Retinal pigment epithelial cell (primary cell): Measurements from ENCODE around the gene ZSCAN2.
"Not testable (repeated sequence)": the region's sequence is repeated elsewhere in the genome, so short reads cannot be mapped to it uniquely, and the experiment has no call there.

ENCODE experiments used
- DNase-seq: peaks from one replicate; pipeline ENCODE4 v3.0.0-alpha.2; 2010; ENCODE audit warnings: low read depth
- H3K4me3 ChIP-seq: 2 replicates; pipeline ENCODE4 v1.5.1; 2011; ENCODE audit warnings: mild to moderate bottlenecking, low read length, control low read depth, moderate library complexity
- TF ChIP-seq, protein P1 (sequence below): conservative IDR thresholded peaks from 2 replicates; pipeline ENCODE4 v1.5.1; 2011; ENCODE audit warnings: low read depth, low read length, control low read depth, inconsistent platforms

The ZSCAN2 gene

GRCh38 chr15:84582583-84583157 is 18.1 kb upstream of the ZSCAN2 start:
- no peak overlapping the region for H3K4me3 ChIP-seq
- TF ChIP-seq, protein P1, sequence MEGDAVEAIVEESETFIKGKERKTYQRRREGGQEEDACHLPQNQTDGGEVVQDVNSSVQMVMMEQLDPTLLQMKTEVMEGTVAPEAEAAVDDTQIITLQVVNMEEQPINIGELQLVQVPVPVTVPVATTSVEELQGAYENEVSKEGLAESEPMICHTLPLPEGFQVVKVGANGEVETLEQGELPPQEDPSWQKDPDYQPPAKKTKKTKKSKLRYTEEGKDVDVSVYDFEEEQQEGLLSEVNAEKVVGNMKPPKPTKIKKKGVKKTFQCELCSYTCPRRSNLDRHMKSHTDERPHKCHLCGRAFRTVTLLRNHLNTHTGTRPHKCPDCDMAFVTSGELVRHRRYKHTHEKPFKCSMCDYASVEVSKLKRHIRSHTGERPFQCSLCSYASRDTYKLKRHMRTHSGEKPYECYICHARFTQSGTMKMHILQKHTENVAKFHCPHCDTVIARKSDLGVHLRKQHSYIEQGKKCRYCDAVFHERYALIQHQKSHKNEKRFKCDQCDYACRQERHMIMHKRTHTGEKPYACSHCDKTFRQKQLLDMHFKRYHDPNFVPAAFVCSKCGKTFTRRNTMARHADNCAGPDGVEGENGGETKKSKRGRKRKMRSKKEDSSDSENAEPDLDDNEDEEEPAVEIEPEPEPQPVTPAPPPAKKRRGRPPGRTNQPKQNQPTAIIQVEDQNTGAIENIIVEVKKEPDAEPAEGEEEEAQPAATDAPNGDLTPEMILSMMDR: no peak
- no peak for DNase-seq

DNA sequence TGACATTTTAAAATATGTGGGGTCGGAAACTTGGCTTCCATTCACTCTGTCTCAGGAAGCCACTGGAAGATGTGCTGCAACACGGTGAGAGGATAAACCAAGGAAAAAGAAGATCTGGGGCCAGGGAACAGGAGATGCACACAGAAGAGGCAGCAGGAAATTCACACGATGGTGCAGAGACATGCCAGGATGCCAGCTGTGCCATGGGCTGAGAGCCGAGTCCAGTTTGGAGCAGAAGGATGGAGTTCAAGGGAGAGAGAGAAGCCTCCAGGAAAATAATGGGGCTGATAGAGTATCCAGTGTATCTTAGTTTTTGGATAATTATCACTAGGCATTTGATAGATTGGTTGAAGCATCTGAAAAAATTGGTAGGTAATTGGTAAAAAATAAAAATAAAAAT is 16.9 kb upstream of the ZSCAN2 start:
- not testable (repeated sequence) for DNase-seq, H3K4me3 ChIP-seq

GRCh38 chr15:84586696-84587095 is 14.1 kb upstream of the ZSCAN2 start:
- TF ChIP-seq, protein P1: no peak
- no peak for DNase-seq
- no peak overlapping the region for H3K4me3 ChIP-seq

GRCh38 chr15:84588053-84588874 is 12.5 kb upstream of the ZSCAN2 start:
- DNase-seq: no peak
- TF ChIP-seq, protein P1: peak; percentile 70

GRCh38 chr15:84590406-84590805 is 10.4 kb upstream of the ZSCAN2 start:
- TF ChIP-seq, protein P1: no peak
- no peak for DNase-seq
- no peak overlapping the region for H3K4me3 ChIP-seq

More at GRCh38 chr15:84588053-84588874, 12.5 kb upstream of the ZSCAN2 start:
- H3K4me3 ChIP-seq: peak overlapping the region; percentile 32

DNA sequence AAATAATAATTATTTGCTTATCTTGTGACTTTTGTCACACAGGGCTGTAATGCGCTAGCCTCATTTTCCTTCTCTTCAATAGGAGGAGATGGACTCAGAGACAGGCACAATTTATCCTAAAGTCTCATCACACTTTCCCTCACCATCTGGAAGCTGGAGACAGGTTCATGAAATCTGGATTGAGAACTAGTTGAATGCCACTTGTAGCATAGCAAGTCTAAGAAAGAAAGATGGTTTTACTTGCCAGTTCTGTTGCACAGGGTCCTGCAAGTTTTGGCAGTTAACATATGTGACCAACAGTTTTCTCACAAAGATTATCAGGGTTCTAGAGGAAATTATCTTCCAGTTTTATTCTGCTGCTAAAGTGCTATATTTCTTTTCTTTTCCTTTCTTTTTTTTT is 9.0 kb upstream of the ZSCAN2 start:
- no peak for DNase-seq

DNA sequence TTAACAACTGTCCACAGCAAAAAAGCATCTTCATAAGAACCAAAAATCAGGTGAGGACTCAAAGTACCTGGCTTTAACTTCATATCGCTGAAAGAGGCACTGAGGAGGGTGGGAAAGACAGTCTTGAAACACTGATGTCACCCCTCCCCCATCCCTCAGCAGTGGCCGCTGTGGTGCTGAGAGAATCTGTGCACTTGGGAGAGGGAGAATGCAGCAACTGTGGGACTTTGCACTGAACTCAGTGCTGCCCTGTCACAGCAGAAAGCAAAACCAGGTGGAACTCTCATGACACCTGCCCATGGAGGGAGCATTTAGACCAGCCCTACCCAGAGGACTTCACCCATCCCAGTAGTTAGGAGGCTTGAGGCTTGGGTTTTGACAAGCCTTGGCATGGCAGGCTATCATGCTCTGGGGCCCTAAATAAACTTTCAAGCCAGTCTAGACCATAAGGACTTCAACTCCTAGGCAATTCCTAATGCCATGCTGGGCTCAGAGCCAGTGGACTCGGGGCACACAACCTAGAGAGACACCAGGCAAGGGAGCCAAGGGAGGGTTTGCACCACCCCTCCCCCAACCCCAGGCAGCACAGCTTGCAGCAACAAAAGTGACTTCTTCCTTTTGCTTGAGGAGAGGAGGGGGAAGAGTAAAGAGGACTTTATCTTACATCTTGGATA is 6.1 kb upstream of the ZSCAN2 start:
- no peak overlapping the region for H3K4me3 ChIP-seq
- DNase-seq: no peak
- TF ChIP-seq, protein P1: no peak

More for the DNA sequence above, 9.0 kb upstream of the ZSCAN2 start:
- no peak overlapping the region for H3K4me3 ChIP-seq
- TF ChIP-seq, protein P1: no peak
